Lower leg skin (tissue), 4 donors: ENCODE results near the gene CALN1. TPM values are rescaled to one million over a fixed set of nuclear protein-coding genes. Genes with fewer than 3 reads are reported as not detected.

Experiments used
- DNase-seq, 2 donors: peaks; one replicate each; pipeline ENCODE4 v3.0.0-alpha.2; 2019; ENCODE audit warnings: low spot score in 2 of 2
- H3K4me3 ChIP-seq: fragments of 200-600 bp; sonication (generic); 2 replicates; pipeline ENCODE4 v1.5.1; 2017; ENCODE audit warnings: mild to moderate bottlenecking, low read depth; ENCODE audit not compliant: poor library complexity, severe bottlenecking
- CTCF ChIP-seq, 3 donors: fragments of 450-650 bp; IDR thresholded peaks; one replicate each; pipeline ENCODE4 v1.5.1; 2016; ENCODE audit warnings: antibody characterized with exemption in 3 of 3, mild to moderate bottlenecking in 3 of 3, moderate library complexity in 2 of 3
- POLR2A ChIP-seq, 2 donors: fragments of 450-650 bp; IDR thresholded peaks; one replicate each; pipeline ENCODE4 v1.6.1; 2016 to 2017; ENCODE audit warnings: antibody characterized with exemption in 2 of 2, mild to moderate bottlenecking in 1 of 2, moderate library complexity in 1 of 2
- WGBS, 2 donors: methylation state at CpG; one replicate each; pipeline ENCODE4 v1.1.5; 2018; 5-methylcytosine and 5-hydroxymethylcytosine counted together
- intact Hi-C: fragments of 100-400 bp; cut with DNase I; formaldehyde crosslinking; loops from one replicate; pipeline ENCODE4 v1.15.0; 2023; ENCODE audit warnings: low total_unique reads
- total RNA-seq, 4 donors: library from RNA; depleted of rRNA; stranded (reverse); fragments of >200 nt; gene quantifications; one replicate each; pipeline ENCODE4 v1.1.0, GENCODE V29; 2016

CALN1 gene
- total RNA-seq, 4 donors from 2014 or later, result 2.3 to 11.2 (median 7.3) TPM

DNA sequence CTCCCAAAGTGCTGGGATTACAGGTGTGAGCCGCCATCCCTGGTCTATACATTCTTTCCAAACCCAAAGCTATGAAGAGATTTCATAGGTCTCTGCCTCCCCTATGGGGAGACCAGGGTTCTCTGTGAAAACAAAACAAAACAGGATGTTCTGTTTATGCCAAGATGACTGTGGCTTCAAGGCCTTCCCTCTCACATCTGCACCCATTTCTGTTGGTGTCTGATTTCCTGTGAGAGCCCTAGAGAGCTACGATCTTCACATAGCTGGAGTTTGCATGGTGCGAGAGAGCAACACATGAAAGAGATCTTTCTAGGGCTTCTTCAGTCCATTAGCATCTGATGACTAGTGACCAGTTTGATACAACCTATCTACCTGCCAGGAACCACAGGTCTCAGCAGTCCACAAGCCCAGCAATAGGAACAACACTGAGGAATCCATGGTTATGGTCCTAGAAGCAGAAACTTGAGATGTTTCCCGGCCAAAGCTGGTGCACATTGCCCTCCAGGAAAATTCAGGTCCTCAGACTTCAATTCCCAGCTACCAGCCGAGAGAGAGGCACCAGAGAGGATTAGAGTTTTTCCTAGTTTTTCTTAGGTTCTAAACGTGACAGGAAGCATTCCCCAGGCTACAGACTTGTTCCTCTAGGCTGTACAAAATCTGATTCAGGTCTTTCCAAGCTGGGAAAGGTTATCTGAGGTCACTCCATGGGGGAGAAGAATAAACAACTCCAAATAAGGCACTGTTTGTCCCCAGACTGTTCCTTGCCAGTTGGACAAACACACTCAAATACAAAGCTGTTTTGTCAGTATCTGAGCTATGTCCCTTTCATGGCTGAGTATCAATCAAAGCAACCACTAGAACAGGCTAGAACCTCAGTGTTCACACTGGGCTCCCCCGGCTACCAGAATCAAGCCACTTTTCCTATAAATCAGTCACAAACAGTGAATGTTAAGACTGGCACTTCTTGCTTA is 259.7 kb downstream of the CALN1 start:
- no peak overlapping the region for H3K4me3 ChIP-seq
- intact Hi-C loops, result no loop called here
- 44 to 58% methylated on average over 7 of the region's 7 CpGs for WGBS, 2 donors
- TF ChIP-seq POLR2A (IDR thresholded peaks at IDR 0.05) (no peak), CTCF (IDR thresholded peaks at IDR 0.05) (no peak)
- no peak for DNase-seq

DNA sequence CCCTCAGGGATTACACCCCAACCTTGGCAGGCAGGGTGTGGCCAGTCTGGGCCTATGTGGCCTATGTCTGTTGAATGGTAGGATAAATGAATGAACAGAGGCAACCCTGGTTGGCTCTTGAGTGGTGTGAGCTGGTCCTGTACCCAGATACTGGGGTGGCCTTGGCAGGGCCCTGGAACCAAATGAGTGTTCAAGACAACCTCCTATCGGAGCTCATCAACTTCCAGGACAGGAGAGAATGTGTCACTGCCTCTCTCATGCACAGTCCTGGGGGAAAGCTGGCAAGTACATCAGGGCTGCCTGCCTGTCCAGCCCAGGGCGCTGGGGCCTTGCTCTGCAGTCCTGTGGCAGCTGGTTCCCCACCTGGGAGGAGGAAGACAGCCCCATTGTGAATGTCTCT is 271.6 kb downstream of the CALN1 start:
- TF ChIP-seq CTCF (IDR thresholded peaks at IDR 0.05) (no peak), POLR2A (IDR thresholded peaks at IDR 0.05) (no peak)
- intact Hi-C loops, result no loop called here
- H3K4me3 ChIP-seq, result no peak overlapping the region
- 76 to 95% methylated on average over 2 of the region's 2 CpGs for WGBS, 2 donors
- no peak for DNase-seq

DNA sequence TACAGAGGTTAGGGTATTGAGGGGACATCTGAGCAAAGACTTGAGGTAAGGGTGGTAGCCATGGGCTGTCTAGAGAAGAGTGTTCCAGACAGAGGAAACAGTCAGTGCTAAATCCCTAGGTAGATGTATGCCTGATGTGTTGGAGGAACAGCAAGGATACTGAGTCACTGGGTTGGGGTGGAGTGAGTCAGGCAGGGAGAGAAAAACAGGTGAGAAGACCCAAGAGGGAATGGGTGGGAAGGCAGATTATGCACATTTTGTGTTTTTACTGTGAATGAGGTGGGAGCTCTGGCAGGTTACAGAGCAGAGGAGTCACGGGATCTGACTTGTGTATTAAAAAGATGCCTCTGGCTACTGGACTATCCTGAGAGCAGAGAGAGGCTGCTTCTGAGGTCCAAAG is 285.0 kb downstream of the CALN1 start:
- intact Hi-C loops, result no loop called here
- no peak for TF ChIP-seq CTCF (IDR thresholded peaks at IDR 0.05)
- TF ChIP-seq POLR2A (IDR thresholded peaks at IDR 0.05), result no peak
- 64 to 66% methylated on average over 1 of the region's 1 CpG for WGBS, 2 donors
- no peak overlapping the region for H3K4me3 ChIP-seq
- DNase-seq, result no peak

DNA sequence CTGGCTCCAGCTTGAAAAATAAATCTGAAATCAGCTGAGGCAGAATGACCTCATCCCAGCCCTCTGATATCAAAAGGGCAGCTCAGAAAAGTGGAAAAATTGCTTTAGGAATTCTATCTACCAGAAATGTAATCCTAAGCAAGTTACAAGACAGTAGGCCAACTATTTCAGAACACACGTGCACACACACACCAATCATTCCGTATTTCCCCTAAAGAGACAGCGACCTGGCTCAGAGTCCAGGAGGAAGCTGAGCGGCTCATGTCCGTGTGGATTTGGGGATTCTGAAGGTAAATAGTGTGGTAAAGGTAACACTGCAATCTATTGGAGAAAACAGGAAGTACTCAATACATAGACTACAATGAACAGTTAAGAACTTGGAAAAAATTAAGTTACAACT is 288.2 kb downstream of the CALN1 start:
- TF ChIP-seq CTCF (IDR thresholded peaks at IDR 0.05) (no peak), POLR2A (IDR thresholded peaks at IDR 0.05) (no peak)
- intact Hi-C loops, result no loop called here
- H3K4me3 ChIP-seq, result no peak overlapping the region
- 57 to 62% methylated on average over 5 of the region's 5 CpGs for WGBS, 2 donors
- no peak for DNase-seq

- WGBS, 2 donors, result 77 to 87% methylated on average over 3 of the region's 3 CpGs
- DNase-seq, result no peak
- intact Hi-C loops, result no loop called here
These were observed 293.8 kb downstream of the CALN1 start for GRCh38 chr7:72118366-72118765.

More at GRCh38 chr7:72118366-72118765, 293.8 kb downstream of the CALN1 start:
- no peak overlapping the region for H3K4me3 ChIP-seq
- TF ChIP-seq CTCF (IDR thresholded peaks at IDR 0.05) (no peak), POLR2A (IDR thresholded peaks at IDR 0.05) (no peak)
